BE2C (cell line): ENCODE results near the gene PSMA7.

ENCODE experiments used
- DNase-seq: peaks from one replicate; pipeline ENCODE4 v3.0.0-alpha.2; 2020
- H3K27me3 ChIP-seq: fragments of 250-450 bp; sonication (Bioruptor Pico); 2 replicates; pipeline ENCODE4 v1.5.1; 2020; ENCODE audit warnings: mild to moderate bottlenecking
- H3K36me3 ChIP-seq: fragments of 250-450 bp; sonication (Bioruptor Pico); 2 replicates; pipeline ENCODE4 v1.5.1; 2020; ENCODE audit warnings: mild to moderate bottlenecking
- H3K4me1 ChIP-seq: fragments of 250-450 bp; sonication (Bioruptor Pico); 2 replicates; pipeline ENCODE4 v1.5.1; 2020
- H3K4me3 ChIP-seq: 2 replicates; pipeline ENCODE4 v1.5.1; 2011; ENCODE audit warnings: low read depth, low read length
- H3K9me3 ChIP-seq: fragments of 250-450 bp; sonication (Bioruptor Pico); 2 replicates; pipeline ENCODE4 v1.5.1; 2020
- CTCF ChIP-seq: IDR thresholded peaks from 2 replicates; pipeline ENCODE4 v1.5.1; 2012; ENCODE audit warnings: mild to moderate bottlenecking, low read depth, low read length

The PSMA7 gene

GRCh38 chr20:62114894-62115293 lies 28.3 kb downstream of the PSMA7 start:
- no peaks in the 10 kb centered on the region for H3K27me3 ChIP-seq
- peaks cover 6% of the 10 kb centered on the region for H3K9me3 ChIP-seq
- no peak for DNase-seq
- TF ChIP-seq CTCF: no peak
- no peaks in the 10 kb centered on the region for H3K4me1 ChIP-seq
- no peak overlapping the region for H3K4me3 ChIP-seq
- H3K36me3 ChIP-seq: no peaks in the 10 kb centered on the region

GRCh38 chr20:62112368-62112767 lies 30.8 kb downstream of the PSMA7 start:
- Histone ChIP-seq H3K36me3 (no peaks in the 10 kb centered on the region), H3K4me1 (no peaks in the 10 kb centered on the region), H3K27me3 (no peaks in the 10 kb centered on the region), H3K9me3 (peaks cover 11% of the 10 kb centered on the region), H3K4me3 (no peak overlapping the region)
- DNase-seq: no peak
- TF ChIP-seq CTCF: no peak

- TF ChIP-seq CTCF: no peak
- no peak for DNase-seq
- no peaks in the 10 kb centered on the region for H3K4me1 ChIP-seq
- peaks cover 11% of the 10 kb centered on the region for H3K9me3 ChIP-seq
- H3K27me3 ChIP-seq: no peaks in the 10 kb centered on the region
- H3K36me3 ChIP-seq: no peaks in the 10 kb centered on the region
- H3K4me3 ChIP-seq: no peak overlapping the region
Observed at GRCh38 chr20:62111148-62111547, 32.0 kb downstream of the PSMA7 start.

GRCh38 chr20:62105592-62105991 lies 37.6 kb downstream of the PSMA7 start:
- no peaks in the 10 kb centered on the region for H3K27me3 ChIP-seq

GRCh38 chr20:62104791-62105345 lies 38.3 kb downstream of the PSMA7 start:
- Histone ChIP-seq H3K9me3 (peaks cover 7% of the 10 kb centered on the region), H3K4me1 (no peaks in the 10 kb centered on the region), H3K27me3 (no peaks in the 10 kb centered on the region), H3K4me3 (no peak overlapping the region), H3K36me3 (no peaks in the 10 kb centered on the region)
- DNase-seq: no peak
- TF ChIP-seq CTCF: no peak

More at GRCh38 chr20:62105592-62105991, 37.6 kb downstream of the PSMA7 start:
- no peaks in the 10 kb centered on the region for H3K36me3 ChIP-seq
- DNase-seq: no peak
- no peak for TF ChIP-seq CTCF
- H3K9me3 ChIP-seq: peaks cover 7% of the 10 kb centered on the region
- H3K4me1 ChIP-seq: no peaks in the 10 kb centered on the region
- H3K4me3 ChIP-seq: no peak overlapping the region

- no peak for TF ChIP-seq CTCF
- peaks cover 4% of the 10 kb centered on the region for H3K9me3 ChIP-seq
- no peak for DNase-seq
Observed at GRCh38 chr20:62104234-62104789, 38.9 kb downstream of the PSMA7 start.

More at GRCh38 chr20:62104234-62104789, 38.9 kb downstream of the PSMA7 start:
- H3K36me3 ChIP-seq: no peaks in the 10 kb centered on the region
- no peak overlapping the region for H3K4me3 ChIP-seq
- no peaks in the 10 kb centered on the region for H3K27me3 ChIP-seq
- H3K4me1 ChIP-seq: no peaks in the 10 kb centered on the region
